CD14-positive monocyte (primary cell): ENCODE results near the gene RAMP2. TPM values are rescaled to one million over a fixed set of nuclear protein-coding genes. Genes with fewer than 3 reads are reported as not detected.

Source experiments
- DNase-seq, 3 donors: peaks; one replicate each; pipeline ENCODE4 v3.0.0-alpha.2; 2011 to 2022
- H2AFZ ChIP-seq: 2 replicates; pipeline ENCODE4 v1.6.0; 2012; ENCODE audit warnings: mild to moderate bottlenecking, low read depth, low read length, inconsistent platforms; ENCODE audit not compliant: insufficient read depth, poor library complexity, severe bottlenecking
- H3K27ac ChIP-seq, 2 donors: 1 replicate in 1 of 2; 2 replicates in 1 of 2; pipeline ENCODE4 v1.5.1; 2012 to 2013; ENCODE audit warnings: low read length in 2 of 2, control low read depth in 1 of 2, inconsistent platforms in 1 of 2, low read depth in 1 of 2, mild to moderate bottlenecking in 1 of 2
- H3K27me3 ChIP-seq, 2 donors: one replicate each; pipeline versions ENCODE4 v1.6.0 to v1.6.1; 2011 to 2013; ENCODE audit warnings: low read length in 2 of 2; ENCODE audit not compliant: control insufficient read depth in 2 of 2, insufficient read depth in 2 of 2
- H3K36me3 ChIP-seq, 2 donors: replicated peaks in 1 of 2; 1 replicate in 1 of 2; 2 replicates in 1 of 2; pipeline versions ENCODE4 v1.5.1 to v1.6.1; 2012 to 2013; ENCODE audit warnings: low read length in 2 of 2, control low read depth in 1 of 2, inconsistent platforms in 1 of 2, mild to moderate bottlenecking in 1 of 2; ENCODE audit not compliant: insufficient read depth in 2 of 2, control insufficient read depth in 1 of 2
- H3K4me1 ChIP-seq, 2 donors: 1 replicate in 1 of 2; 2 replicates in 1 of 2; pipeline versions ENCODE4 v1.5.1 to v1.6.1; 2012 to 2013; ENCODE audit warnings: low read length in 2 of 2, control low read depth in 1 of 2, inconsistent platforms in 1 of 2, mild to moderate bottlenecking in 1 of 2, moderate library complexity in 1 of 2; ENCODE audit not compliant: insufficient read depth in 2 of 2, control insufficient read depth in 1 of 2
- H3K4me2 ChIP-seq: replicated peaks from 2 replicates; pipeline ENCODE3; 2012; ENCODE audit warnings: low read length, moderate library complexity, mild to moderate bottlenecking; ENCODE audit not compliant: poor library complexity, severe bottlenecking; ENCODE audit errors: extremely low read depth
- H3K4me3 ChIP-seq, 3 experiments: fragments of 200-600 bp in 1 of 3; sonication (generic) in 1 of 3; replicated peaks in 1 of 3; 1 replicate in 2 of 3; 2 replicates in 1 of 3; pipeline ENCODE4 v1.5.1; 2011 to 2013; ENCODE audit warnings: low read length in 3 of 3, mild to moderate bottlenecking in 3 of 3, control low read depth in 2 of 3, low read depth in 2 of 3, inconsistent platforms in 1 of 3, moderate library complexity in 1 of 3
- H3K79me2 ChIP-seq: 2 replicates; pipeline ENCODE4 v1.6.0; 2012; ENCODE audit warnings: mild to moderate bottlenecking, control low read depth, inconsistent platforms, low read length, moderate library complexity; ENCODE audit not compliant: insufficient read depth
- H3K9ac ChIP-seq: 2 replicates; pipeline ENCODE4 v1.6.0; 2017; ENCODE audit warnings: low read length, mild to moderate bottlenecking; ENCODE audit not compliant: insufficient read depth, poor library complexity, severe bottlenecking
- H3K9me3 ChIP-seq, 2 donors: replicated peaks in 1 of 2; 1 replicate in 1 of 2; 2 replicates in 1 of 2; pipeline versions ENCODE4 v1.5.1 to v1.6.1; 2012 to 2013; ENCODE audit warnings: low read length in 2 of 2, control low read depth in 1 of 2; ENCODE audit not compliant: control insufficient read depth in 1 of 2, insufficient read depth in 1 of 2
- H4K20me1 ChIP-seq: 2 replicates; pipeline ENCODE4 v1.6.0; 2012; ENCODE audit warnings: mild to moderate bottlenecking, low read length, control low read depth, moderate library complexity; ENCODE audit not compliant: insufficient read depth
- H3K27ac Mint-ChIP-seq, 7 donors: one replicate each; pipeline ENCODE4 v1.8.0; 2020; ENCODE audit warnings: mild to moderate bottlenecking in 7 of 7, mixed read lengths in 7 of 7, moderate library complexity in 6 of 7, inconsistent platforms in 2 of 7
- H3K27me3 Mint-ChIP-seq, 3 donors: one replicate each; pipeline ENCODE4 v1.8.0; 2021 to 2022; ENCODE audit warnings: low read depth in 3 of 3, mild to moderate bottlenecking in 3 of 3, mixed read lengths in 3 of 3, moderate library complexity in 3 of 3, inconsistent platforms in 1 of 3
- H3K36me3 Mint-ChIP-seq, 2 donors: one replicate each; pipeline ENCODE4 v1.8.0; 2020; ENCODE audit warnings: mixed read lengths in 2 of 2, inconsistent platforms in 1 of 2, mild to moderate bottlenecking in 1 of 2
- H3K4me1 Mint-ChIP-seq: one replicate; pipeline ENCODE4 v1.8.0; 2020; ENCODE audit warnings: mild to moderate bottlenecking, mixed read lengths
- H3K4me3 Mint-ChIP-seq, 2 donors: one replicate each; pipeline ENCODE4 v1.8.0; 2020; ENCODE audit warnings: mild to moderate bottlenecking in 2 of 2, mixed read lengths in 2 of 2, moderate library complexity in 1 of 2
- H3K9me3 Mint-ChIP-seq, 7 donors: one replicate each; pipeline ENCODE4 v1.8.0; 2020 to 2022; ENCODE audit warnings: mixed read lengths in 7 of 7, mild to moderate bottlenecking in 6 of 7, moderate library complexity in 6 of 7, inconsistent platforms in 2 of 7
- CTCF ChIP-seq: fragments of 200-600 bp; IDR thresholded peaks from one replicate; pipeline ENCODE4 v1.8.0; 2022; ENCODE audit warnings: antibody characterized with exemption, mild to moderate bottlenecking
- WGBS: methylation state at CpG from one replicate; pipeline ENCODE4 v1.1.5; 2013; ENCODE audit warnings: missing lambda C conversion rate; ENCODE audit not compliant: insufficient coverage; 5-methylcytosine and 5-hydroxymethylcytosine counted together
- intact Hi-C, 2 donors: fragments of 100-400 bp; cut with micrococcal nuclease; formaldehyde crosslinking; loops; one replicate each; pipeline versions ENCODE4 v1.15.0 to v1.15.1; 2023
- polyA plus RNA-seq, 3 donors: library from polyadenylated mRNA; depleted of rRNA in 1 of 3; unstranded in 2 of 3; stranded (reverse) in 1 of 3; fragments of 300-500 nt in 2 of 3; fragments of >200 nt in 1 of 3; fragmentation: Illumina TruSeq in 2 of 3; gene quantifications; 1 replicate in 2 of 3; 2 replicates in 1 of 3; pipeline ENCODE4 v1.2.3, GENCODE V29; 2012 to 2021

The RAMP2 gene
- polyA plus RNA-seq, 3 donors: not detected

DNA sequence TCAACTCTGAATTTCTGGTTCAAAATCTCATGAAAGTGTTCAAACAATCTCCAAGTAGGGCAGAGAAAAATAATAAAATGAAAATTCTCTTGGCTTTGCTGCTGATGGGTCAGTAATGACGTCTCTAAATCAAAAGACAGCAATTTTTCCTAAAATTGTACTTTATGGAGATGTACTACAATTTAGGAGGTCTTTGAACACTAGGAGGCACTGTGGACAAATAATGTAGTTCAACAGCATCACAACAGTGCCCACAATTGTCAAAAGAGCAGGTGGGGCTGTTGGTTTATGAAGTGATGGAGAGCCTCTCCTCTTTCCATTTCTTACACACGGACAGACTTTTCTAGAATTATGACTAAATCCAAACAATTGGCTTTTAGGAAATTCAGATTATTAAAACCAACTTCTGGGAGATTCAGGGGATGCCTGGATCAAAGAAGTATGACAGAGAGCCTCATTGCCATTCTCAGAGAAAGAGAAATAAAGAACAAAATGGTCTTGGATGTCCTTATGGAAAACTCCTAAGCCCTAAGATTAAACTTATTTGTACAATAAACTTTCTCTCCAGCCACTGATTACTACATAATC, 39.9 kb upstream of the RAMP2 start:
- peak; percentile 41 to 69 (median 56) for DNase-seq
- H3K4me2 ChIP-seq: no peak overlapping the region
- WGBS: no CpG with 5 or more reads among the region's 2 CpGs
- H3K27ac ChIP-seq: no peak overlapping the region
- no peak overlapping the region for H2AFZ ChIP-seq
- H3K79me2 ChIP-seq: no peaks in the 10 kb centered on the region
- intact Hi-C loops: loop anchor here (1.0 to 10.0 kb wide), 3 partner anchors 42 to 216 kb away; no protein-coding TSS in a partner anchor
- Mint-ChIP-seq H3K36me3 (peaks cover 74 to 93% of the 10 kb centered on the region in 2 donors), H3K4me1 (no peaks in the 10 kb centered on the region), H3K9me3 (no peaks in the 10 kb centered on the region), H3K27me3 (no peaks in the 10 kb centered on the region), H3K27ac (no peak overlapping the region), H3K4me3 (no peak overlapping the region)
- no peaks in the 10 kb centered on the region for H3K9me3 ChIP-seq
- no peak overlapping the region for H3K9ac ChIP-seq
- H3K4me1 ChIP-seq: no peaks in the 10 kb centered on the region
- TF ChIP-seq CTCF: peak; percentile 80
- H3K36me3 ChIP-seq: peaks cover 80 to 97% of the 10 kb centered on the region in 2 donors
- H4K20me1 ChIP-seq: peaks cover 11% of the 10 kb centered on the region
- no peak overlapping the region for H3K4me3 ChIP-seq
- H3K27me3 ChIP-seq: no peaks in the 10 kb centered on the region

DNA sequence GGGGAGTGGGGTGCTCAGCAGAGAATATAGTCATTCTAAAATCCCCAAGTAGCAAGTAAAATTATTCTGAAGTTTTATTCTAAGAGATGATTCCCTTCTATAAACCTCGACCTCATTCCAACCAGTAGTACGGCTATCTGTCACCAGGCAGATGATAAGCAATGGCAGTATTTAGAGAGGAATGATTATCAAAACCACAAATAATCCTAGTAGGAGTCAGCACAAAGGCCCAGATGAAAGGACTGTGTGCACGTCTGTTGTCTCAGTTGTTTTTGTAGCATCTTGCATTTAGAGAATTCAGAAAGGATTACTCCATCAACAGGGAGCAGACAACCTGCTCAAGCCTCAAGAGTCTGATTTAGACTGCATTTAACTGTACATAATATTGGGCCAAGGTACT, 37.4 kb upstream of the RAMP2 start:
- H3K27ac ChIP-seq: no peak overlapping the region
- H3K27ac Mint-ChIP-seq: no peak overlapping the region
- H2AFZ ChIP-seq: no peak overlapping the region
- H3K36me3 ChIP-seq: peaks cover 71 to 85% of the 10 kb centered on the region in 2 donors
- H3K4me1 ChIP-seq: no peaks in the 10 kb centered on the region
- H3K9me3 Mint-ChIP-seq: no peaks in the 10 kb centered on the region
- H3K4me3 Mint-ChIP-seq: no peak overlapping the region
- no peaks in the 10 kb centered on the region for H3K79me2 ChIP-seq
- intact Hi-C loops: loop anchor here (2.0 to 10.0 kb wide), 3 partner anchors 39 to 214 kb away; no protein-coding TSS in a partner anchor
- no peaks in the 10 kb centered on the region for H3K4me1 Mint-ChIP-seq
- H3K36me3 Mint-ChIP-seq: peaks cover 63 to 90% of the 10 kb centered on the region in 2 donors
- no CpG with 5 or more reads among the region's 3 CpGs for WGBS
- no peak overlapping the region for H3K9ac ChIP-seq
- no peaks in the 10 kb centered on the region for H3K27me3 Mint-ChIP-seq
- H3K9me3 ChIP-seq: no peaks in the 10 kb centered on the region
- DNase-seq: no peak
- H4K20me1 ChIP-seq: peaks cover 11% of the 10 kb centered on the region
- H3K27me3 ChIP-seq: no peaks in the 10 kb centered on the region
- H3K4me2 ChIP-seq: no peak overlapping the region
- no peak for TF ChIP-seq CTCF
- no peak overlapping the region for H3K4me3 ChIP-seq
